Activated T-cell treated with anti-CD3 and anti-CD28 coated beads for 48 hours (primary cell): ENCODE data around the gene TSC22D4.

Source experiments
- DNase-seq: peaks from one replicate; pipeline ENCODE4 v3.0.0-alpha.2; 2020; ENCODE audit warnings: low read depth

TSC22D4 gene

GRCh38 chr7:100428199-100428966 lies 50.6 kb downstream of the TSC22D4 start, which contains the start of gene ZCWPW1:
ZCWPW1 (minus strand) TSS chr7:100428703; CDS start chr7:100420649, 8,054 bp downstream.
- peak; percentile 95 for DNase-seq

GRCh38 chr7:100427762-100428198 lies 51.2 kb downstream of the TSC22D4 start:
- no peak for DNase-seq

DNA sequence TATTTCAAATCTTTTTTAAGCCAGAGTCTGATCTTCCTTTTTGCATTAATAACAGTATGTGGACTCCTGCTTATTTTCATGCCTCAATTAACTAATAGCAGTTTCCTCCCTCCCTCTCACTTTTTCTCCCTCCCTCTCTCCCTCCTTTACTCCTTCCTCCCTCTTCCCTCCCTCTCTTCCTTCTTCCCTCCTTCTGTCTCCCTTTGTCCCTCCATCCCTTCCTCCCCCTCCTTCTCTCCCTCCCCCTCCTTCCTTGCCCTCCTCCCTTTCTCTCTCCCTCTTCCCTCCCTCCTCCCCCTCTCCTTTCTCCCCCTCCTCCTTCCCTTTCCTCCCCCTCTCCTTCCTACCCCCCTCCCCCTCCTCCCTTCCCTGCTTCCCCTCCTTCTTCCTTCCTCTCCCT lies 52.5 kb downstream of the TSC22D4 start:
- DNase-seq, result no peak

- no peak for DNase-seq
Measured at GRCh38 chr7:100425347-100425746, 53.7 kb downstream of the TSC22D4 start.

DNA sequence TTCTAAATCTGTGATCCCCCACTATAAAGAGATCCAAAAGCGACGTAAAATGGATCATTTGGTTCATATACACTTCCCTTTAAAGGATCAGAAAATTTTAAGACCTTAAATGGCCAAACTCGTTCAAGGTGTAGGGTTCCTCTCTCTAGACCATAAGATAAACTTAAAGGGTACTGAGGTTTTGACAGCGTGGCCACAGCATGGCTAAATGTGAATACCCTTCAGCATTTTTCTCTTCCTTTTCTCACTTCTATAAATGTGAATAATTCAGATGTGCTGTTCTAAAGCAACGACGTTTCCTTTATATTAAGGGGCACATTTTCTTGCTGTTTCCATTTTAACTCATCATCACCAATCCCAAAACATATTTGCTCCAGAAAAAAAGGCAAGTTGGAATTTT lies 55.7 kb downstream of the TSC22D4 start:
- DNase-seq, result no peak

DNA sequence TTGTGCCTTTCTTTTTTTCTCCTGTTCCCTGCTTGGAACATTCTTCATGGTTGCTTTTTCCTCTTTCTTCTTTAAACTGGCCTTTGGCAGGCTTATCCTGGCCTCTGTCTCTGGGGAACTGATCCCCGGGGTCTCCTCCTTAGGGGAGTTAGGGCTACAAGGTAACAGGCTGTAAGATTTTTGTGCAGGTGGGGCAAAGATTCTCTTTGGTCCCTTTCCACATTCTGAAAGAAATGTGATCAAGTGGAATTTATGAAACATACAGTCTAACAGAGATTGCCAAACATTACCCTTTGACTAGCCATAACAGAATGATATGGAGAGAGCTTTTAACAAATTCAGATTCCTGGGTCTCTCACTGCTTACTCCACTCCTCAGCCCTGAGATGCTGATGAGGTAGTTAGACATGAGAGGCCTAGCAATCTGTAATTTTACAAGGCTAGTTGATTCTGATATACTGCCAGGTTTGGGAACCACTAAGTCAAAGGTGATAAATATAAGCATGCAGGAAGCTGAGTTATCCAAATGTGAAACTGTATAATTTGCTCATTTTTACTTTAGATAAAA lies 59.3 kb downstream of the TSC22D4 start:
- DNase-seq, result no peak

DNA sequence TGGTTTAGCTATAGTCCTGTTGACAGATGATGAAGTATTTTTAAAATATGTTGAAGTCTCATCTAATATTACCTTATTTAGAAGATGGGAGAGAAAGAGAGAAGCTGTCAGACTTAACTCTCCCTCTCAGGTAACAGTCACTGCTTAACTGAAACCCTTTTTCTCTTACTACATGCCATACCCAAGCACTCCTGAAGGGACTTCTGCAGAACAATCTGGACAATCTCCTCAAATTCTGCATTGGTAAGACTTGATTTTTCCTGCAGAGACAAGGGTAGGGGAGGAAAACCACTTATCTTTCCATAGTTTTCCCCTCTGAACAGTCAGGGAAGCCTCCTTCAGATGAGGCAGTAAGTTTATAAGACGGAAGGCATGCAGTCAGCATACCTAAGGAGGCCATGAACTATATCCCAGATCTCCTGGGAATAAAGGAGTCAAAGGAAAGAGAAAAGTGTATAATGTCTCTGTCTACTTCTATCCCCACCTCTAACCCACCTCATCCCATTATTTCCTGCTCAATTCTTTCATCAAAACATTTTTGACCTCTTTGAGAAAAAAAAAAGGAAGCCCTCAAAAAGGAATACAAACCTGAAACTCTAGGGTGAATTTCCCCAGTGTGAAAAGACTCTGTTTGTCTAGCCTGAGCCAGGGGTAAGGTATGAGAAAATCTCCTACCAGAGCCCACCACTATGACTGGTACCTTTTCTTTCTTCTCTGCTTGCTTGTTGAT lies 59.9 kb downstream of the TSC22D4 start:
- DNase-seq, result no peak
